ENCODE results near the gene ATG7. TPM values are rescaled to one million over a fixed set of nuclear protein-coding genes. Genes with fewer than 3 reads are reported as not detected.

Gene ATG7
- total and polyA plus RNA-seq, 4 donors = 7.4 to 53.8 (median 15.6) TPM

- H3K4me3 ChIP-seq (ENCODE audit: low read depth in 1 of 3, low read length in 3 of 3) = no peak overlapping the region
- TF ChIP-seq REST (IDR thresholded peaks at IDR 0.05) (no peak), GABPA (IDR thresholded peaks at IDR 0.05 in 1 of 2, conservative IDR thresholded peaks at IDR 0.05 in 1 of 2) (no peak), CTCF (IDR thresholded peaks at IDR 0.05; ENCODE audit: low read depth, low read length, missing input control) (no peak), RXRA (IDR thresholded peaks at IDR 0.05) (no peak), EGR1 (IDR thresholded peaks at IDR 0.05; ENCODE audit: low read depth in 2 of 2) (no peak), FOXA2 (IDR thresholded peaks at IDR 0.05) (no peak)
- H3K9ac ChIP-seq (ENCODE audit: low read depth in 1 of 2, low read length in 2 of 2) = no peak overlapping the region
- DNase-seq (ENCODE audit: low spot score) = no peak
- H3K27me3 ChIP-seq (ENCODE audit: control insufficient read depth in 4 of 4, insufficient read depth in 4 of 4, low read length in 3 of 4) = no peaks in the 10 kb centered on the region
- H3K27ac ChIP-seq (ENCODE audit: low read depth in 1 of 2, low read length in 2 of 2) = no peak overlapping the region
- WGBS = 96% methylated on average over 5 of the region's 5 CpGs
- no peaks in the 10 kb centered on the region for H3K4me1 ChIP-seq (ENCODE audit: control insufficient read depth in 4 of 4, insufficient read depth in 4 of 4, low read length in 3 of 4)
- H3K9me3 ChIP-seq (ENCODE audit: control insufficient read depth in 4 of 4, low read length in 3 of 4) = no peaks in the 10 kb centered on the region
- H3K36me3 ChIP-seq (ENCODE audit: control insufficient read depth in 4 of 4, insufficient read depth in 3 of 4, low read depth in 1 of 4, low read length in 3 of 4) = peaks cover 3 to 52% (median 45%) of the 10 kb centered on the region in 4 donors
Measured at GRCh38 chr3:11312166-11312565, 40.0 kb downstream of the ATG7 start.

- H3K4me1 ChIP-seq (ENCODE audit: control insufficient read depth in 4 of 4, insufficient read depth in 4 of 4, low read length in 3 of 4) = no peaks in the 10 kb centered on the region
- TF ChIP-seq REST (IDR thresholded peaks at IDR 0.05) (no peak), YY1 (IDR thresholded peaks at IDR 0.05) (no peak), MAX (IDR thresholded peaks at IDR 0.05) (no peak), TAF1 (conservative IDR thresholded peaks at IDR 0.05) (no peak), HNF4A (conservative IDR thresholded peaks at IDR 0.05) (no peak), HNF4G (IDR thresholded peaks at IDR 0.05) (no peak), CTCF (IDR thresholded peaks at IDR 0.05; ENCODE audit: low read depth, low read length, missing input control) (no peak), RXRA (IDR thresholded peaks at IDR 0.05) (no peak), EGR1 (IDR thresholded peaks at IDR 0.05; ENCODE audit: low read depth in 2 of 2) (no peak), SP1 (IDR thresholded peaks at IDR 0.05) (no peak), RAD21 (IDR thresholded peaks at IDR 0.05) (no peak), FOXA1 (IDR thresholded peaks at IDR 0.05) (no peak), GABPA (IDR thresholded peaks at IDR 0.05 in 1 of 2, conservative IDR thresholded peaks at IDR 0.05 in 1 of 2) (no peak), JUND (IDR thresholded peaks at IDR 0.05) (no peak), ATF3 (IDR thresholded peaks at IDR 0.05) (no peak), ZBTB33 (IDR thresholded peaks at IDR 0.05) (no peak), FOXA2 (IDR thresholded peaks at IDR 0.05) (no peak)
- no peaks in the 10 kb centered on the region for H3K9me3 ChIP-seq (ENCODE audit: control insufficient read depth in 4 of 4, low read length in 3 of 4)
- H3K27ac ChIP-seq (ENCODE audit: low read depth in 1 of 2, low read length in 2 of 2) = no peak overlapping the region
- 86% methylated on average over 9 of the region's 9 CpGs for WGBS
- no peak overlapping the region for H3K9ac ChIP-seq (ENCODE audit: low read depth in 1 of 2, low read length in 2 of 2)
- no peak overlapping the region for H3K4me3 ChIP-seq (ENCODE audit: low read depth in 1 of 3, low read length in 3 of 3)
- DNase-seq (ENCODE audit: low spot score) = no peak
- H3K27me3 ChIP-seq (ENCODE audit: control insufficient read depth in 4 of 4, insufficient read depth in 4 of 4, low read length in 3 of 4) = no peaks in the 10 kb centered on the region
- H3K36me3 ChIP-seq (ENCODE audit: control insufficient read depth in 4 of 4, insufficient read depth in 3 of 4, low read depth in 1 of 4, low read length in 3 of 4) = peaks cover 1 to 52% (median 36%) of the 10 kb centered on the region in 4 donors
Measured at GRCh38 chr3:11317300-11317699, 45.1 kb downstream of the ATG7 start.
